ENCODE results near the gene CDYL2.

DNA sequence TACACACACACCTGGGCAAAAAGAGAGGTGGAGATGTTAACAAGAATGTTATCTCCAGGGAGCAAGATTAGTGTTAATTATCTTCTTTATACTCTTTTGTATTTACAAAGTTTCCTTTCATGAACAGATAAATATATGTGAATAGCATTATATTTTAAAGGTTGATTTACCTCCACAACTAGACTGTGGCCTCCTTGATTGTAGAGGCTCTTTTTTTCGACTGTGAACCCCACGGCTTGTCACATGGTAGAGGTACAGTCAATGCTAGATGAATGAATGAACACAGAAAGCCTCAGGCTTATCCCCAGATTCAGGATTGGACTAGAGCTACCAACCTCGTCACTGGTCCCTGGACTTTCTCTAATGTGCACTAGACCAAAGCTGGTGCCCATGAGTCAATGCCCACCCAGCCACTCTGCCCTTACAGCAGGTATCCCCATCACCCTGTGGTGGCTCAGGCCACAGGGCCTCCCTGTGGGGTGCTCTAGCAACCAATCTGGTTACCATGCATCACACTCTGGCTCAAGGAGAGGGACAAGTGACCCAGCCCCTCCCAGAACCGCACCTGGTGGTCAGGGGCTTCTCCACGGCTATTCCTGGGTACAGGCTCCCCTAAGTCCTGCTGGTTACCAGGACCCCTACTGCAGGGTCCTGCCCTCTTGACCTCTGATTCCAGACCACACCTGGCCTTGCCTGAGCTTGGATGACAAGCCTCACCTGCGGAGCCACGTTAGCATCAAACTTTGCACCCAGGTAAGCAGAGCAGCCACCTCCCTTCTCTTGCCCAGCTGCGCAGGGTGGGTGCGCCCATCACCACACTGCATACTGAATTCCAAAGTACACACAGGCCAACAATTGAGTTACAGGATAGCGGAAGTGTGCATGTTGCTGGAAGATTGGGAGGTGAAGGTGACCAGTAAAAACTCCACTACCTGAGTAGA is 101.0 kb downstream of the CDYL2 start:
- no peak for TF ChIP-seq TAF1 (IDR thresholded peaks at IDR 0.05; ENCODE audit: borderline replicate concordance, insufficient read depth, low read length)
- TF ChIP-seq, protein P1, sequence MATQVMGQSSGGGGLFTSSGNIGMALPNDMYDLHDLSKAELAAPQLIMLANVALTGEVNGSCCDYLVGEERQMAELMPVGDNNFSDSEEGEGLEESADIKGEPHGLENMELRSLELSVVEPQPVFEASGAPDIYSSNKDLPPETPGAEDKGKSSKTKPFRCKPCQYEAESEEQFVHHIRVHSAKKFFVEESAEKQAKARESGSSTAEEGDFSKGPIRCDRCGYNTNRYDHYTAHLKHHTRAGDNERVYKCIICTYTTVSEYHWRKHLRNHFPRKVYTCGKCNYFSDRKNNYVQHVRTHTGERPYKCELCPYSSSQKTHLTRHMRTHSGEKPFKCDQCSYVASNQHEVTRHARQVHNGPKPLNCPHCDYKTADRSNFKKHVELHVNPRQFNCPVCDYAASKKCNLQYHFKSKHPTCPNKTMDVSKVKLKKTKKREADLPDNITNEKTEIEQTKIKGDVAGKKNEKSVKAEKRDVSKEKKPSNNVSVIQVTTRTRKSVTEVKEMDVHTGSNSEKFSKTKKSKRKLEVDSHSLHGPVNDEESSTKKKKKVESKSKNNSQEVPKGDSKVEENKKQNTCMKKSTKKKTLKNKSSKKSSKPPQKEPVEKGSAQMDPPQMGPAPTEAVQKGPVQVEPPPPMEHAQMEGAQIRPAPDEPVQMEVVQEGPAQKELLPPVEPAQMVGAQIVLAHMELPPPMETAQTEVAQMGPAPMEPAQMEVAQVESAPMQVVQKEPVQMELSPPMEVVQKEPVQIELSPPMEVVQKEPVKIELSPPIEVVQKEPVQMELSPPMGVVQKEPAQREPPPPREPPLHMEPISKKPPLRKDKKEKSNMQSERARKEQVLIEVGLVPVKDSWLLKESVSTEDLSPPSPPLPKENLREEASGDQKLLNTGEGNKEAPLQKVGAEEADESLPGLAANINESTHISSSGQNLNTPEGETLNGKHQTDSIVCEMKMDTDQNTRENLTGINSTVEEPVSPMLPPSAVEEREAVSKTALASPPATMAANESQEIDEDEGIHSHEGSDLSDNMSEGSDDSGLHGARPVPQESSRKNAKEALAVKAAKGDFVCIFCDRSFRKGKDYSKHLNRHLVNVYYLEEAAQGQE (IDR thresholded peaks at IDR 0.05; ENCODE audit: insufficient read depth in 1 of 2, low read depth in 2 of 2, low read length in 2 of 2), result no peak
- TF ChIP-seq POLR2AphosphoS5 (IDR thresholded peaks at IDR 0.05; ENCODE audit: low read depth, low read length), result no peak
